Liver (tissue), 9 donors: Measurements from ENCODE around the gene MYO15A. TPM values are rescaled to one million over a fixed set of nuclear protein-coding genes. Genes with fewer than 3 reads are reported as not detected.

ENCODE experiments used
- DNase-seq: peaks from one replicate; pipeline ENCODE4 v3.0.0-alpha.2; 2017; ENCODE audit warnings: low spot score
- H3K27ac ChIP-seq, 2 donors: one replicate each; pipeline ENCODE4 v1.7.0; 2013; ENCODE audit warnings: inconsistent platforms in 2 of 2, low read length in 2 of 2, control low read depth in 1 of 2, low read depth in 1 of 2, mild to moderate bottlenecking in 1 of 2
- H3K27me3 ChIP-seq, 4 donors: one replicate each; pipeline versions ENCODE4 v1.6.1 to v1.7.0; 2013; ENCODE audit warnings: low read length in 3 of 4, inconsistent platforms in 1 of 4, mild to moderate bottlenecking in 1 of 4, moderate library complexity in 1 of 4; ENCODE audit not compliant: control insufficient read depth in 4 of 4, insufficient read depth in 4 of 4
- H3K36me3 ChIP-seq, 4 donors: one replicate each; pipeline versions ENCODE4 v1.6.1 to v1.7.0; 2013; ENCODE audit warnings: low read length in 3 of 4, mild to moderate bottlenecking in 3 of 4, low read depth in 1 of 4, moderate library complexity in 1 of 4; ENCODE audit not compliant: control insufficient read depth in 4 of 4, insufficient read depth in 3 of 4
- H3K4me1 ChIP-seq, 4 donors: one replicate each; pipeline versions ENCODE4 v1.6.1 to v1.7.0; 2013; ENCODE audit warnings: low read length in 3 of 4, mild to moderate bottlenecking in 3 of 4, moderate library complexity in 1 of 4; ENCODE audit not compliant: control insufficient read depth in 4 of 4, insufficient read depth in 4 of 4
- H3K4me3 ChIP-seq, 3 donors: one replicate each; pipeline versions ENCODE4 v1.6.1 to v1.7.0; 2013; ENCODE audit warnings: low read length in 3 of 3, control low read depth in 1 of 3, low read depth in 1 of 3, mild to moderate bottlenecking in 1 of 3
- H3K9ac ChIP-seq, 2 donors: one replicate each; pipeline ENCODE4 v1.7.0; 2013; ENCODE audit warnings: low read length in 2 of 2, mild to moderate bottlenecking in 2 of 2, moderate library complexity in 2 of 2, control low read depth in 1 of 2, low read depth in 1 of 2
- H3K9me3 ChIP-seq, 4 donors: one replicate each; pipeline versions ENCODE4 v1.6.1 to v1.7.0; 2013; ENCODE audit warnings: low read length in 3 of 4; ENCODE audit not compliant: control insufficient read depth in 4 of 4
- ATF3 ChIP-seq: IDR thresholded peaks from 2 replicates; pipeline ENCODE4 v1.6.1; 2016; ENCODE audit warnings: antibody characterized with exemption
- CTCF ChIP-seq: fragments of 150-350 bp; IDR thresholded peaks from 2 replicates; pipeline ENCODE4 v1.5.1; 2017; ENCODE audit warnings: improper control_type of control experiment, low read depth, low read length; ENCODE audit not compliant: missing input control
- EGR1 ChIP-seq, 2 donors: IDR thresholded peaks; 2 replicates each; pipeline ENCODE4 v1.6.1; 2016 to 2018; ENCODE audit warnings: antibody characterized with exemption in 2 of 2, low read depth in 2 of 2
- FOXA1 ChIP-seq: IDR thresholded peaks from 2 replicates; pipeline ENCODE4 v1.6.1; 2016; ENCODE audit warnings: antibody characterized with exemption
- FOXA2 ChIP-seq: IDR thresholded peaks from 2 replicates; pipeline ENCODE4 v1.6.1; 2016; ENCODE audit warnings: antibody characterized with exemption
- GABPA ChIP-seq, 2 donors: IDR thresholded peaks in 1 of 2; conservative IDR thresholded peaks in 1 of 2; 2 replicates each; pipeline ENCODE4 v1.6.1; 2016; ENCODE audit warnings: antibody characterized with exemption in 2 of 2, mild to moderate bottlenecking in 1 of 2, moderate library complexity in 1 of 2
- HNF4A ChIP-seq, 2 donors: conservative IDR thresholded peaks; 2 replicates each; pipeline ENCODE4 v1.6.1; 2016; ENCODE audit warnings: antibody characterized with exemption in 2 of 2, mild to moderate bottlenecking in 2 of 2
- HNF4G ChIP-seq: IDR thresholded peaks from 2 replicates; pipeline ENCODE4 v1.6.1; 2016; ENCODE audit warnings: antibody characterized with exemption
- JUND ChIP-seq, 2 donors: IDR thresholded peaks; 2 replicates each; pipeline ENCODE4 v1.6.1; 2016; ENCODE audit warnings: antibody characterized with exemption in 2 of 2
- MAX ChIP-seq: IDR thresholded peaks from 2 replicates; pipeline ENCODE4 v1.6.1; 2016; ENCODE audit warnings: antibody characterized with exemption
- NR2F2 ChIP-seq: IDR thresholded peaks from 2 replicates; pipeline ENCODE4 v1.6.1; 2016; ENCODE audit warnings: antibody characterized with exemption
- RAD21 ChIP-seq, 2 donors: IDR thresholded peaks; 2 replicates each; pipeline ENCODE4 v1.6.1; 2016; ENCODE audit warnings: antibody characterized with exemption in 2 of 2, mild to moderate bottlenecking in 2 of 2
- RXRA ChIP-seq, 2 donors: IDR thresholded peaks; 2 replicates each; pipeline ENCODE4 v1.6.1; 2017 to 2018; ENCODE audit warnings: antibody characterized with exemption in 2 of 2, mild to moderate bottlenecking in 1 of 2
- SP1 ChIP-seq: IDR thresholded peaks from 2 replicates; pipeline ENCODE4 v1.6.1; 2018; ENCODE audit warnings: antibody characterized with exemption, mild to moderate bottlenecking
- TAF1 ChIP-seq: conservative IDR thresholded peaks from 2 replicates; pipeline ENCODE4 v1.6.1; 2016; ENCODE audit warnings: antibody characterized with exemption, mild to moderate bottlenecking
- YY1 ChIP-seq: IDR thresholded peaks from 2 replicates; pipeline ENCODE4 v1.6.1; 2016; ENCODE audit warnings: antibody characterized with exemption, mild to moderate bottlenecking
- WGBS: extraction: QIAGEN DNeasy Blood & Tissue Kit; methylation state at CpG from one replicate; pipeline ENCODE4 v1.1.7; 2013; 5-methylcytosine and 5-hydroxymethylcytosine counted together
- polyA plus RNA-seq, 2 donors: library from polyadenylated mRNA; stranded (reverse) in 1 of 2; unstranded in 1 of 2; fragments of 200-250 nt in 1 of 2; fragments of >200 nt in 1 of 2; fragmentation: Nextera tagmentation in 1 of 2; extraction: Ambion mirVana in 1 of 2; gene quantifications; one replicate each; pipeline versions ENCODE4 v1.2.1 to v1.2.3, GENCODE V29; 2013 to 2015
- total RNA-seq, 2 donors: library from RNA; depleted of rRNA; stranded (reverse); fragments of >200 nt; gene quantifications; one replicate each; pipeline ENCODE4 v1.2.3, GENCODE V29; 2014
- TF ChIP-seq, protein P1 (sequence below): IDR thresholded peaks from 2 replicates; pipeline ENCODE4 v1.6.1; 2016; ENCODE audit warnings: antibody characterized with exemption
- TF ChIP-seq, protein P2 (sequence below): IDR thresholded peaks from 2 replicates; pipeline ENCODE4 v1.6.1; 2016; ENCODE audit warnings: antibody characterized with exemption, mild to moderate bottlenecking
- donor health status: healthy.
- donor health status: healthy.
- donor health status: healthy.
- donor health status: healthy.
- donor health status: healthy.

The MYO15A gene
- total and polyA plus RNA-seq, 4 donors = 0.15 to 2.9 (median 0.97) TPM

GRCh38 chr17:18070861-18071340 lies 37.7 kb upstream of the MYO15A start:
- H3K4me3 ChIP-seq = no peak overlapping the region
- no peaks in the 10 kb centered on the region for H3K9me3 ChIP-seq
- H3K27ac ChIP-seq = no peak overlapping the region
- peaks cover 0 to 8% (median under 1%) of the 10 kb centered on the region in 4 donors for H3K36me3 ChIP-seq
- H3K27me3 ChIP-seq = no peaks in the 10 kb centered on the region
- H3K9ac ChIP-seq = no peak overlapping the region
- no peak for DNase-seq
- H3K4me1 ChIP-seq = no peaks in the 10 kb centered on the region
- TF ChIP-seq EGR1 (IDR thresholded peaks at IDR 0.05; ENCODE audit: low read depth in 2 of 2) = no peak
- TF ChIP-seq TAF1 = no peak
- TF ChIP-seq FOXA2 = no peak
- no peak for TF ChIP-seq JUND (IDR thresholded peaks at IDR 0.05)
- TF ChIP-seq YY1 = no peak
- no peak for TF ChIP-seq RXRA (IDR thresholded peaks at IDR 0.05)
- TF ChIP-seq, protein P1, sequence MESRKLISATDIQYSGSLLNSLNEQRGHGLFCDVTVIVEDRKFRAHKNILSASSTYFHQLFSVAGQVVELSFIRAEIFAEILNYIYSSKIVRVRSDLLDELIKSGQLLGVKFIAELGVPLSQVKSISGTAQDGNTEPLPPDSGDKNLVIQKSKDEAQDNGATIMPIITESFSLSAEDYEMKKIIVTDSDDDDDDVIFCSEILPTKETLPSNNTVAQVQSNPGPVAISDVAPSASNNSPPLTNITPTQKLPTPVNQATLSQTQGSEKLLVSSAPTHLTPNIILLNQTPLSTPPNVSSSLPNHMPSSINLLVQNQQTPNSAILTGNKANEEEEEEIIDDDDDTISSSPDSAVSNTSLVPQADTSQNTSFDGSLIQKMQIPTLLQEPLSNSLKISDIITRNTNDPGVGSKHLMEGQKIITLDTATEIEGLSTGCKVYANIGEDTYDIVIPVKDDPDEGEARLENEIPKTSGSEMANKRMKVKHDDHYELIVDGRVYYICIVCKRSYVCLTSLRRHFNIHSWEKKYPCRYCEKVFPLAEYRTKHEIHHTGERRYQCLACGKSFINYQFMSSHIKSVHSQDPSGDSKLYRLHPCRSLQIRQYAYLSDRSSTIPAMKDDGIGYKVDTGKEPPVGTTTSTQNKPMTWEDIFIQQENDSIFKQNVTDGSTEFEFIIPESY = no peak
- TF ChIP-seq HNF4G = no peak
- no peak for TF ChIP-seq CTCF
- no peak for TF ChIP-seq RAD21 (IDR thresholded peaks at IDR 0.05)
- no peak for TF ChIP-seq FOXA1
- no peak for TF ChIP-seq NR2F2
- no peak for TF ChIP-seq SP1
- TF ChIP-seq MAX = no peak
- no peak for TF ChIP-seq ATF3
- TF ChIP-seq, protein P2, sequence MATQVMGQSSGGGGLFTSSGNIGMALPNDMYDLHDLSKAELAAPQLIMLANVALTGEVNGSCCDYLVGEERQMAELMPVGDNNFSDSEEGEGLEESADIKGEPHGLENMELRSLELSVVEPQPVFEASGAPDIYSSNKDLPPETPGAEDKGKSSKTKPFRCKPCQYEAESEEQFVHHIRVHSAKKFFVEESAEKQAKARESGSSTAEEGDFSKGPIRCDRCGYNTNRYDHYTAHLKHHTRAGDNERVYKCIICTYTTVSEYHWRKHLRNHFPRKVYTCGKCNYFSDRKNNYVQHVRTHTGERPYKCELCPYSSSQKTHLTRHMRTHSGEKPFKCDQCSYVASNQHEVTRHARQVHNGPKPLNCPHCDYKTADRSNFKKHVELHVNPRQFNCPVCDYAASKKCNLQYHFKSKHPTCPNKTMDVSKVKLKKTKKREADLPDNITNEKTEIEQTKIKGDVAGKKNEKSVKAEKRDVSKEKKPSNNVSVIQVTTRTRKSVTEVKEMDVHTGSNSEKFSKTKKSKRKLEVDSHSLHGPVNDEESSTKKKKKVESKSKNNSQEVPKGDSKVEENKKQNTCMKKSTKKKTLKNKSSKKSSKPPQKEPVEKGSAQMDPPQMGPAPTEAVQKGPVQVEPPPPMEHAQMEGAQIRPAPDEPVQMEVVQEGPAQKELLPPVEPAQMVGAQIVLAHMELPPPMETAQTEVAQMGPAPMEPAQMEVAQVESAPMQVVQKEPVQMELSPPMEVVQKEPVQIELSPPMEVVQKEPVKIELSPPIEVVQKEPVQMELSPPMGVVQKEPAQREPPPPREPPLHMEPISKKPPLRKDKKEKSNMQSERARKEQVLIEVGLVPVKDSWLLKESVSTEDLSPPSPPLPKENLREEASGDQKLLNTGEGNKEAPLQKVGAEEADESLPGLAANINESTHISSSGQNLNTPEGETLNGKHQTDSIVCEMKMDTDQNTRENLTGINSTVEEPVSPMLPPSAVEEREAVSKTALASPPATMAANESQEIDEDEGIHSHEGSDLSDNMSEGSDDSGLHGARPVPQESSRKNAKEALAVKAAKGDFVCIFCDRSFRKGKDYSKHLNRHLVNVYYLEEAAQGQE = no peak
- WGBS = 41% methylated on average over 8 of the region's 8 CpGs

DNA sequence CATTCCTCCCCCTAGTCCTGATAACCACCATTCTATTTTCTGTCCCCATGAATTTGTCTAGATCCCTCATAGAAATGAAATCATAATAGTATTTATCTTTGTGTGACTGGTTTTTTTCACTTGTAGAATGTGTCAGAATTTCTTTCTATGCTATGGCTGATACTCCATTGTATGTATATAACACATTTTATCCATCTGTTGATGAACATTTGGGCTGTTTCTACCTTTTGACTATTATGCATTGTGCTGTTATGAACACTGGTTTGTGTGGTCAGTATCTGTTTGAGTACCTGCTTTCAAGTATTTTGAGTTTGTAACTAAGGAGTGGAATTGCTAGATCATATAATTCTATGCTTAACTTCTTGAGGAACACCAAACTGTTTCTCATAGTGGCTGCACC lies 36.8 kb upstream of the MYO15A start:
- Histone ChIP-seq H3K36me3 (peaks cover 0 to 3% (median under 1%) of the 10 kb centered on the region in 4 donors), H3K4me3 (no peak overlapping the region), H3K9me3 (no peaks in the 10 kb centered on the region), H3K9ac (no peak overlapping the region), H3K27ac (no peak overlapping the region), H3K27me3 (no peaks in the 10 kb centered on the region), H3K4me1 (no peaks in the 10 kb centered on the region)
- no peak for DNase-seq
- TF ChIP-seq YY1 (no peak), TAF1 (no peak), FOXA2 (no peak), HNF4A (conservative IDR thresholded peaks at IDR 0.05) (no peak), MAX (no peak), SP1 (no peak), RAD21 (IDR thresholded peaks at IDR 0.05) (no peak), GABPA (IDR thresholded peaks at IDR 0.05 in 1 of 2, conservative IDR thresholded peaks at IDR 0.05 in 1 of 2) (no peak), EGR1 (IDR thresholded peaks at IDR 0.05; ENCODE audit: low read depth in 2 of 2) (no peak), JUND (IDR thresholded peaks at IDR 0.05) (no peak), ATF3 (no peak), CTCF (no peak), HNF4G (no peak)
